WTC11 (cell line): ENCODE measurements around the gene METTL4.

Experiments used
- ATF3 ChIP-seq: sonication (generic); formaldehyde crosslinking; conservative IDR thresholded peaks from 2 replicates; pipeline ENCODE4 v1.8.1; 2022; ENCODE audit warnings: mild to moderate bottlenecking, missing genetic modification reagents
- CTCF ChIP-seq: fragments of 200-600 bp; IDR thresholded peaks from 2 replicates; pipeline ENCODE4 v1.8.0; 2022; ENCODE audit warnings: antibody characterized with exemption
- MAX ChIP-seq: sonication (generic); formaldehyde crosslinking; IDR thresholded peaks from 2 replicates; pipeline ENCODE4 v1.8.0; 2022; ENCODE audit warnings: mild to moderate bottlenecking, missing genetic modification reagents
- RELA ChIP-seq: sonication (generic); formaldehyde crosslinking; IDR thresholded peaks from 2 replicates; pipeline ENCODE4 v1.8.1; 2022; ENCODE audit warnings: missing genetic modification reagents, mild to moderate bottlenecking, borderline replicate concordance
- RORB ChIP-seq: fragments of 250-450 bp; sonication (Bioruptor Pico); IDR thresholded peaks from 2 replicates; pipeline ENCODE4 v1.9.0; 2021; ENCODE audit warnings: mild to moderate bottlenecking
- ZNF138 ChIP-seq: sonication (generic); formaldehyde crosslinking; conservative IDR thresholded peaks from 2 replicates; pipeline ENCODE4 v1.8.1; 2022; ENCODE audit warnings: mild to moderate bottlenecking, moderate library complexity, missing genetic modification reagents
- ZNF423 ChIP-seq: fragments of 250-450 bp; sonication (Bioruptor Pico); IDR thresholded peaks from 2 replicates; pipeline ENCODE4 v2.1.2; 2022; ENCODE audit warnings: mild to moderate bottlenecking, moderate library complexity

- no peak for TF ChIP-seq RELA (CRISPR knock-in tag)
- no peak for TF ChIP-seq RORB (CRISPR knock-in tag)
- TF ChIP-seq ZNF423: no peak
- TF ChIP-seq CTCF: no peak
- TF ChIP-seq ZNF138 (CRISPR knock-in tag): no peak
- TF ChIP-seq ATF3 (CRISPR knock-in tag): no peak
- TF ChIP-seq MAX: no peak
Measured at GRCh38 chr18:2549462-2549861, 21.8 kb downstream of the METTL4 start.
